ENCODE measurements around the gene P3H3. TPM values are rescaled to one million over a fixed set of nuclear protein-coding genes. Genes with fewer than 3 reads are reported as not detected.

The P3H3 gene
- polyA plus RNA-seq, 1 experiment = 71.6 TPM

GRCh38 chr12:6791931-6792520, 36.2 kb upstream of the P3H3 start:
- H3K36me3 ChIP-seq (ENCODE audit: control insufficient read depth, insufficient read depth, low read length) = no peaks in the 10 kb centered on the region
- no peak overlapping the region for H3K4me3 ChIP-seq (ENCODE audit: low read depth, low read length)
- TF ChIP-seq CTCF (IDR thresholded peaks at IDR 0.05; ENCODE audit: insufficient read depth, low read depth, low read length) = no peak
- ChIA-PET POLR2A (no interaction called here), CTCF (interaction anchor here (0.9 to 2.9 kb wide), 5 partner anchors 13 to 39 kb away, joined by 3 to 14 read pairs (median 4); partner anchors contain the start of genes MLF2 and P3H3)
- H3K27me3 ChIP-seq (ENCODE audit: control insufficient read depth, insufficient read depth, low read length) = peaks cover 2% of the 10 kb centered on the region; the same call in 1 of the 2 replicates
- DNase-seq (ENCODE audit: low read depth) = no peak

GRCh38 chr12:6792522-6793201, 35.5 kb upstream of the P3H3 start:
- CTCF ChIA-PET = interaction anchor here (0.9 to 2.9 kb wide), 6 partner anchors 9 to 39 kb away, joined by 3 to 14 read pairs (median 4); partner anchors contain the start of genes MLF2 and P3H3
- TF ChIP-seq CTCF (IDR thresholded peaks at IDR 0.05; ENCODE audit: insufficient read depth, low read depth, low read length) = no peak
- POLR2A ChIA-PET = interaction anchor here (0.5 kb wide), 1 partner anchor 21 kb away, joined by 7 read pairs; no protein-coding TSS in a partner anchor
- no peaks in the 10 kb centered on the region for H3K36me3 ChIP-seq (ENCODE audit: control insufficient read depth, insufficient read depth, low read length)
- DNase-seq (ENCODE audit: low read depth) = no peak
- H3K4me3 ChIP-seq (ENCODE audit: low read depth, low read length) = no peak overlapping the region
- peaks cover 2% of the 10 kb centered on the region; the same call in 1 of the 2 replicates for H3K27me3 ChIP-seq (ENCODE audit: control insufficient read depth, insufficient read depth, low read length)

GRCh38 chr12:6795088-6795487, 33.1 kb upstream of the P3H3 start:
- TF ChIP-seq CTCF (IDR thresholded peaks at IDR 0.05; ENCODE audit: insufficient read depth, low read depth, low read length) = no peak
- no peak overlapping the region for H3K4me3 ChIP-seq (ENCODE audit: low read depth, low read length)
- ChIA-PET POLR2A (no interaction called here), CTCF (interaction anchor here (1.4 to 2.0 kb wide), 2 partner anchors 9 to 41 kb away, joined by 3 to 11 read pairs; partner anchors contain the start of gene MLF2)
- DNase-seq (ENCODE audit: low read depth) = no peak
- H3K36me3 ChIP-seq (ENCODE audit: control insufficient read depth, insufficient read depth, low read length) = no peaks in the 10 kb centered on the region
- H3K27me3 ChIP-seq (ENCODE audit: control insufficient read depth, insufficient read depth, low read length) = peaks cover 4% of the 10 kb centered on the region; the same call in 1 of the 2 replicates

GRCh38 chr12:6796576-6796975, 31.6 kb upstream of the P3H3 start:
- Histone ChIP-seq H3K4me3 (ENCODE audit: low read depth, low read length) (no peak overlapping the region), H3K36me3 (ENCODE audit: control insufficient read depth, insufficient read depth, low read length) (no peaks in the 10 kb centered on the region), H3K27me3 (ENCODE audit: control insufficient read depth, insufficient read depth, low read length) (peaks cover 4% of the 10 kb centered on the region; the same call in 1 of the 2 replicates)
- no peak for DNase-seq (ENCODE audit: low read depth)
- CTCF ChIA-PET = interaction anchor here (0.8 to 2.0 kb wide), 4 partner anchors 11 to 43 kb away, joined by 3 to 11 read pairs (median 4); partner anchors contain the start of gene MLF2
- POLR2A ChIA-PET = no interaction called here
- no peak for TF ChIP-seq CTCF (IDR thresholded peaks at IDR 0.05; ENCODE audit: insufficient read depth, low read depth, low read length)

GRCh38 chr12:6799147-6799546, 29.1 kb upstream of the P3H3 start:
- no peak for TF ChIP-seq CTCF (IDR thresholded peaks at IDR 0.05; ENCODE audit: insufficient read depth, low read depth, low read length)
- no peaks in the 10 kb centered on the region for H3K36me3 ChIP-seq (ENCODE audit: control insufficient read depth, insufficient read depth, low read length)
- ChIA-PET POLR2A (no interaction called here), CTCF (interaction anchor here (1.0 kb wide), 1 partner anchor 15 kb away, joined by 3 read pairs; no protein-coding TSS in a partner anchor)
- H3K4me3 ChIP-seq (ENCODE audit: low read depth, low read length) = no peak overlapping the region
- H3K27me3 ChIP-seq (ENCODE audit: control insufficient read depth, insufficient read depth, low read length) = peaks cover 4% of the 10 kb centered on the region; the same call in 1 of the 2 replicates
- no peak for DNase-seq (ENCODE audit: low read depth)

All from BJ (cell line).